Anterior cingulate cortex (tissue), 58 donors: ENCODE data around the gene SEC24A.
A peak's percentile ranks its signal among the peaks of the same experiment; 100 is the strongest.
"Not testable (repeated sequence)": the region's sequence is repeated elsewhere in the genome, so short reads cannot be mapped to it uniquely, and the experiment has no call there.

Experiments
- DNase-seq, 58 donors: peaks; one replicate each; lab custom pipeline; 2025; lab: John Stamatoyannopoulos, UW

Gene SEC24A

GRCh38 chr5:134648425-134649162 is at the start of gene SEC24A:
TSS of gene SEC24A (plus strand) at chr5:134648785. CDS start at chr5:134649077, 292 bp downstream.
- DNase-seq: peak; percentile 15 to 88 (median 76)

DNA sequence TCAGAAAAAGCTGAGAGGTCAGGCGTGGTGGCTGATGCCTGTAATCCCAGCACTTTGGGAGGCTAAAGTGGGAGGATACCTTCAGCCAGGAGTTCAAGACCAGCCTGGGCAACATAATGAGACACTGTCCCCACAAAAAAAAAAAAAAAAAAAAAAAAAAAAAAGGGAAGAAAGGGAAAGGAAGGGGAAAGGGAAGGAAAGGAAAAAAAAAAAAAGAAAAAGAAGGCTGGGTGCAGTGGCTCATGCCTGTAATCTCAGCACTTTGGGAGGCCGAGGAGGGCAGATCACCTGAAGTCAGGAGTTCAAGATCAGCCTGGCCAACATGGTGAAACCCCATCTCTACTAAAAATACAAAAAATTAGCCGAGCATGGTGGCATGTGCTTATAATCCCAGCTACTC is 48.8 kb upstream of the SEC24A start:
- DNase-seq: not testable (repeated sequence)

DNA sequence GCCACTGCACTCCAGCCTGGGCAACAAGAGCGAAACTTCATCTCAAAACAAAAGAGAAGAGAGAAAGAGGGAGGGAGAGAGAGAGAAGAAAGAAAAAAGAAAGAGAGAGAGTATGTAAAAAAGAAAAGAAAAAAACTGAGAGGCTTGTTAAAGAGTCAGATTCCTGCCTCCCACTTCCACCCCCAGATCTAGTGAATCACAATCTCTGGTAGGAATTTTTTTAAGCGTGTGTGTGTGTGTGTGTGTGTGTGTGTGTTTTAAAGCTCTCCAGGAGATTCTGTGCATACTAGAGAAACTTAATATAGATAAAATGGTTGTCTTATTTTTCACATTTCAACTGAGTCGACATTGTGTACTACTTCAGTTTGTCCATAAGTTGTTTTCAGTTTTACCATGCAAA is 48.0 kb upstream of the SEC24A start:
- DNase-seq: peak in 1 of 58 donors; percentile 36

- no peak for DNase-seq
These were observed 45.5 kb upstream of the SEC24A start for GRCh38 chr5:134603059-134603458.

DNA sequence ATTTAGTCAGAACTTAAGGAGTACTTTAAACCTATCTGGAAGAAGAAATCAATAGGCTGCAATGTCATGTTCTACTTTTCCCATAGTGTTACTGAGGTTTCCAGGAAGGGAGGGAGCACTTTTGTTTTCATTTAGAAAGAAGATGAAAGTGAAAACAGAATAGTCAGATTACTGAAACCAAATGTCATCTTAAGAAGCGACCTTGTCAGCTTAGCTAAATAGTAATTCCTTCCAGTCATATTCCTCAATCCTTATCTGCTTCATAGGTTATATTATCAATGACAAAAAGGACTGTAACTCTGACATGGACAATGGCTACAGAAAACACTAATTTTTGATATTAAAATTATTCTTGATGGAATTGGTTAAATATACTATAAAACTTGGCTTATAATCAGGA is 43.7 kb upstream of the SEC24A start:
- no peak for DNase-seq

- DNase-seq: no peak
These were observed 41.9 kb upstream of the SEC24A start for GRCh38 chr5:134606726-134607125.

DNA sequence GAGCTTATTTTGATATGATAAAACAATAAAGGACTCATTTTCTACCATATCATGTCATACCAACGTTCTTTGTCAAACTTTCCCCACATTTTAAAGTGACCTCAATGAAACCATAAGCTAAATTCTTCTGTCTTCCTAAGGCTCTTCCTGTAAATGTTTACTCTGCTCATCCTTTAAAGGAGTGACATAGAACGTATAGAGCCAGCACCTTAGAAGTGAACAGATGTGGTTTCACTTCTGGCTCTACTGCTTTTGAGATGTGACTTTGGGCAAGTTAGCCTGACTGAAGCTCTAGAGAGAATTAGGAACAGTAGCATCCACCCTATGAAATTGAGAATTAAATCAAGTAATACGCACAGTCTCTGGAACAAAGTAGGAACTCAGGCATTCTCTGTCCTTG is 40.0 kb upstream of the SEC24A start:
- DNase-seq: no peak

GRCh38 chr5:134609232-134609851 is 39.2 kb upstream of the SEC24A start:
- DNase-seq: no peak

DNA sequence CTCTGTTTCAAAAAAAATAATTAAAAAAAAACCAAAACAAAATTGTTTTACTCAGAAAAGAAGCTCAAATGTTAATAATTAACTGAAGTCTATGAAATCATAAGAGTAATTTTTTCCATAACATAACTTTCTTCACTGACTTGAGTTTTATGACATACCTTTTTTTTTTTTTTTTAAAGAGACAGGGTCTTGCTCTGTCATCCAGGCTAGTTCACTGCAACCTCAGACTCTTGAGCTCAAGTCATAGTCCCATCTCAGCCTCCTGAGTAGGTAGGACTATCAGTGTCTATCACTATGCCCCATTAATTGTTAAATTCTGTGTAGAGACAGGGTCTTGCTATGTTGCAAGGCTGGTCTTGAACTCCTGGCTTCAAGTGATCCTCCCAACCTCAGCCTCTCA is 37.9 kb upstream of the SEC24A start:
- no peak for DNase-seq

- no peak for DNase-seq
These were observed 37.1 kb upstream of the SEC24A start for GRCh38 chr5:134611515-134611914.

DNA sequence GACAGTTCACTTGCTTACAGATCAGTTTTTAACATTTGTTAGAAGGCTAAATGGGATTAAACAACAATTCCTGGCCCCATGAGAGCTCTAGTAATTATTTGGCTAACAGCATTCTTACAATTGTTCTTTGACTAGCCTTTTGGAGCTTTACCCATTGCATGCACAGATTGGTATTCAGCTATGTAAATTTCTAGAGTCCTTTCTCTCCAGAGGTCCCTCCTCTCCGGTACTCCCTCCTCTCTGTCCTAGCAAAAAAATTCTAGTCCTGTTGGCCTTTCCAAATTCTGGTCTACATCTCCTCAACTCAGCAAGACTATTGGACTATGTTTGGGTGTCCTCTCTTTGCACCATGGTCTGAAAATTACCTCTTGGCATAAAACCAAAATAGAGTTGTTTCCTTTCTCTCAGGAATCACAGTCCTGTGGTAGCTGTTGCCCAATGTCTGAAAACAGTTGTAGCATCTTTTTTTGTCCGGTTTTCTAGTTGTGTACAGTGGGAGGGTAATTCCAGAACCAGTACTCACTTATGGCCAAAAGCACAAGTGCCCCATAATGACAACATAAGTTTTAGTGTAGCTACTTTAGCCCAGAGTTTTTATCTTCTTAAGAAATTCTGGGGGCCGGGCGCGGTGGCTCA is 34.0 kb upstream of the SEC24A start:
- DNase-seq: no peak

GRCh38 chr5:134620634-134621033 is 28.0 kb upstream of the SEC24A start:
- no peak for DNase-seq

DNA sequence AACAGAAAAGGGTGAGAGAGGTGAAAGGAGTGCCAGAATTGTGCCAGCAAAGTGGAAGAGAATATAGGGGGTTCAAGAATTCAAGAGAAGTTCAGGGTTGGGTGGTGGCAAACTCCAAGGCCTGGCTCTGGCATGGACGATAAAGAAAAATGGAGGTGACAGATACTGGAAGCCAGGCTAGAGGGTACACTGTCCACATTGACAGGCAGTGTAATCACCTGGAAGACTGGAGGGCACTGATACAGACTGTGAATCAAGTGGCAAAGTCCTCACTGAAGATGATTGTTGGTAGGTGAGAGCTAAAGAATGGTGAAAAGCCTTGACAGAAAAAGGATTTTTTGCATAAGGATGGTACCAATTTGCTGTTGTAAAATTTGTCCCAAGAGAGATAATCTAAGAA is 23.0 kb upstream of the SEC24A start:
- no peak for DNase-seq

DNA sequence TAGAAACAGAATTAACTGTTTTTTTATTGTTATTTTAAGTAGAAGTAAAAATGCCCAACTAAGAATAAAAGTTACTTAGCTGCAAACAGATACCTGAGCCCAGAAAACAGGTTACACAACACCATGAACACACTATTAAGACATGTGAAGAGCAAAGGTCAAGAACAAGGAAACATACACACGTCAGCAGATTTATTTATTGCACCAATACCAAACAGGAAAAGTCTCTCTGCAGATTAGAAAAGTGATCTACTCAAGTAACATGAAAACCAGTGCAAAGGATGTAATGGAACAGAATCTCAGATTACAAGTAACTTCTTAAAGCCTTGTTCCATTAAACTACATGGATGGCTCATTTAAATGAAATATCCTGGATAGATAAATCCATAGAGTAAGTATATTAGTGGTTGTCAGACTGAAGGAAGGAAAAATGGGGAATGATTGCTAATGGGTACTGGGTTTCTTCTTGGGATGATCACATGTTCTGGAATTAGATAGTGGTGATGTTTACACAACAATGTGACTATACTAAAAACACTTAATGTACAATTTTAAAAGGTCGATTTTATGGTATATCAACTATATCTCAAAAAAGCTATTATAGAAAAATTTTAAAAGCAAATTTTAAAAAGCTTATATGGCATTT is 22.1 kb upstream of the SEC24A start:
- DNase-seq: no peak

GRCh38 chr5:134634227-134634626 is 14.4 kb upstream of the SEC24A start:
- DNase-seq: no peak

- DNase-seq: not testable (repeated sequence)
These were observed 13.2 kb upstream of the SEC24A start for GRCh38 chr5:134635366-134635765.

- DNase-seq: no peak
These were observed 11.4 kb upstream of the SEC24A start for GRCh38 chr5:134637116-134637721.

GRCh38 chr5:134638760-134639201 is 9.8 kb upstream of the SEC24A start:
- no peak for DNase-seq

DNA sequence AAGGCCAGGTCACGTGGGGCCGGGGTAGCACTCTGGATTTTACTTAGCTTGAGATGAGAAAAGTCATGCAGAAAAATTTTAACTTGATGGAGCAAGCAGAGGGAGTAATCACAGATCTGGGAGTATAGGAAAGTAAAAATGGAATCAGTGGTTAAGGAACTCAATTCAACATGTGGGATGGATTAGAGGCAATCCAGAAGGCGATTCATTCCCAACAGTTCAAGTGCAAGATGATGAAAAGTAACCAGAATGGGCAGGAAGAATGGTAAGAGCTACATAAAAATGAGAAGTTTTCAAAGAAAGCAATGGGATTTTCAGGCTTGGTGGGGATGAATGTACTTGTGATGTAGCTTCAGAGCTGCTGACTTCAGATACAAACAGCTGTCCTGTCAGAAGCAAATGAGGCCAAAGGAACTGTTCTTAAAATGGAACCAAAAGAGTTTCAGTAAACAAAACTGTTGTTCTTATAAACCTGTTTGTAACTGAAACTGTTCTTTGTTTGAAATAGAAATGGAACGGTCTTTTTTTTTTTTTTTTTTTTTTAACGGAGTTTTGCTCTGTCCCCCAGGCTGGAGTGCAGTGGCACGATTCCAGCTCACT is 5.6 kb upstream of the SEC24A start:
- no peak for DNase-seq

DNA sequence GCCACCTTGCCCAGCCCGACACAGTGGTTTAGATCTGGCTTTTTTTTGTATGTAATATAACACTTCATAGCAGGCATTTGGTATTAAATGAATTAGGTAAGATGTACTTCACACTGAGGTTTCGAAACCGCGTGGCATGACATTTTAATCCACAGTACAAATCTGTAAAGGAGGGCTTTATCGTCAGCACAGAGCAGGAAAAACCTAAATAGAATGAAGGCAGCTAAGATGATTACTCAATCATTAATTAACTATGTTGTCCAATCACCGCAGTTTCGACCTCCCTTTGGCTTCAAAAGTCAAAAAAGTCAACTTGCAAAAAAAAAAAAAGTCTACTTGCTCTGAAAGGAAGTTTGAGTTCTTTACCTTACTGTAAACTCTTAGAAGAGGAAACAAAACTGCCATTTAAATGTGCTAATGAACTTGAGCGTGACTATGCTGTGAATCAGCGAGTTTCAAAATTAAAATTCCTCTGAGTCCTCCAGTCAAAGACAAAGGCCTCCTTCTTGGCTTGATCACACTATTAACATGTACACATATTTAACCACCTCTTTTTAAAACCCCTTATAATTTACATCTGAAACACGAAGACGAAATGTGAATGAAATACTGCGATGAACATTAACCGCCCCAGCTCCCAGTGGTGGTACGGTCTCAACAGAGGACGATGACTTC is 698 bp upstream of the SEC24A start:
- DNase-seq: peak in 1 of 58 donors; percentile 54
